ENCODE results near the gene PACRG. TPM values are rescaled to one million over a fixed set of nuclear protein-coding genes. Genes with fewer than 3 reads are reported as not detected.

Gene PACRG
- total RNA-seq, 1 experiment from 2014 or later = 0.59 TPM

GRCh38 chr6:163180874-163181541, 453.2 kb downstream of the PACRG start:
- TF ChIP-seq REST (IDR thresholded peaks at IDR 0.05; ENCODE audit: insufficient read depth in 1 of 2, low read depth in 2 of 2, low read length in 1 of 2) = no peak
- no peak for TF ChIP-seq POLR2AphosphoS5 (IDR thresholded peaks at IDR 0.05; ENCODE audit: low read depth, low read length)
- peak; percentile 66 for TF ChIP-seq TCF7L2 (IDR thresholded peaks at IDR 0.05; ENCODE audit: low read depth, low read length)
- no peak for TF ChIP-seq SIN3A (IDR thresholded peaks at IDR 0.05; ENCODE audit: borderline replicate concordance, insufficient read depth, low read depth, low read length)
- TF ChIP-seq CTCF (IDR thresholded peaks at IDR 0.05) = peak; percentile 95
- ChIA-PET CTCF (interaction anchor here (0.6 kb wide), 1 partner anchor 236 kb away, joined by 3 read pairs; no protein-coding TSS in a partner anchor), POLR2A (interaction anchor here (0.6 kb wide), 1 partner anchor 231 kb away, joined by 8 read pairs; no protein-coding TSS in a partner anchor)
- H3K9me3 ChIP-seq (ENCODE audit: control insufficient read depth, insufficient read depth, low read depth, low read length) = no peaks in the 10 kb centered on the region
- DNase-seq (ENCODE audit: low read depth, low spot score) (peak; percentile 50), ATAC-seq (peak; percentile 97)
- H3K36me3 ChIP-seq (ENCODE audit: control insufficient read depth, insufficient read depth, low read length) = no peaks in the 10 kb centered on the region
- peaks cover 11% of the 10 kb centered on the region for H3K4me1 ChIP-seq (ENCODE audit: control insufficient read depth, insufficient read depth, low read length)
- BruUV-seq (replicated peaks) = no TSS peak
- intact Hi-C loops (cut with micrococcal nuclease; ENCODE audit: unreplicated experiment) = loop anchor here (5.0 to 10.0 kb wide), 3 partner anchors 144 to 774 kb away; no protein-coding TSS in a partner anchor
- peak overlapping the region; percentile 87; the same call in 1 of the 2 replicates for H3K27ac ChIP-seq (ENCODE audit: low read length)
- in situ Hi-C loops (cut with HindIII; ENCODE audit: low pct_unique_long_range_greater_than_20kb, low sequenced_read_pairs) = no loop called here
- H3K4me3 ChIP-seq (ENCODE audit: low read depth in 2 of 2, low read length in 2 of 2) = 0 out of 4 replicates have a peak overlapping the region, but pooled peaks of 1 of the 2 experiments have one; percentile 5
- H3K27me3 ChIP-seq (ENCODE audit: control insufficient read depth, insufficient read depth, low read length) = no peaks in the 10 kb centered on the region

- intact Hi-C loops (cut with micrococcal nuclease; ENCODE audit: unreplicated experiment) (loop anchor here (5.0 to 10.0 kb wide), 3 partner anchors 143 to 773 kb away; no protein-coding TSS in a partner anchor), in situ Hi-C loops (cut with HindIII; ENCODE audit: low pct_unique_long_range_greater_than_20kb, low sequenced_read_pairs) (no loop called here)
- DNase-seq (ENCODE audit: low read depth, low spot score) (no peak), ATAC-seq (no peak)
- Histone ChIP-seq H3K4me3 (ENCODE audit: low read depth in 2 of 2, low read length in 2 of 2) (no peak overlapping the region), H3K27me3 (ENCODE audit: control insufficient read depth, insufficient read depth, low read length) (no peaks in the 10 kb centered on the region), H3K36me3 (ENCODE audit: control insufficient read depth, insufficient read depth, low read length) (no peaks in the 10 kb centered on the region), H3K4me1 (ENCODE audit: control insufficient read depth, insufficient read depth, low read length) (peaks cover 11% of the 10 kb centered on the region), H3K27ac (ENCODE audit: low read length) (peak overlapping the region; percentile 87; the same call in 1 of the 2 replicates), H3K9me3 (ENCODE audit: control insufficient read depth, insufficient read depth, low read depth, low read length) (no peaks in the 10 kb centered on the region)
- ChIA-PET CTCF (no interaction called here), POLR2A (interaction anchor here (0.6 kb wide), 1 partner anchor 230 kb away, joined by 8 read pairs; no protein-coding TSS in a partner anchor)
- no TSS peak for BruUV-seq (replicated peaks)
- TF ChIP-seq SIN3A (IDR thresholded peaks at IDR 0.05; ENCODE audit: borderline replicate concordance, insufficient read depth, low read depth, low read length) = no peak
- TF ChIP-seq POLR2AphosphoS5 (IDR thresholded peaks at IDR 0.05; ENCODE audit: low read depth, low read length) = no peak
Observed at GRCh38 chr6:163181666-163182180, 453.9 kb downstream of the PACRG start.
